ENCODE data around the gene PCDH9.

Gene PCDH9

DNA sequence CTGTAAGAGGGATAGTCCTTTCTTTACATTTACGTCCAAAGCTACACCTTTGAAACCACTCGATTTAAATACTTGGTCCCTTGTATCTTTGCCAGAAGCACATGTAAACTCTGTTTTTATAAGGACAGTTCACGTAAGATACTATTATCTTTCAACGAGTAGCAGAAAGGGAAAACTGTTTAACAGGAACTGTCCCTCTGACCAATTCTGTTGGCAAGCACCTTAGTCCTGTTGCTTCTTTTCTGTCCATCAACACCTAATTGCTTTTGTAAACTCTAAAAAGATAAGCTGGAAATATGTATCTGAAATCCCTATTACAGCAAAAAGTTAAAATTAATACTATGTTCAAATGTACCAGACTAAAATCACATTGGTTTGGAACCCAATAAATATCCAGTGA is 37.4 kb downstream of the PCDH9 start:
- 95% methylated on average over 4 of the region's 4 CpGs for WGBS
- Histone ChIP-seq H3K27ac (ENCODE audit: low read depth, low read length) (no peak overlapping the region), H3K9ac (ENCODE audit: low read depth, low read length) (no peak overlapping the region), H3K27me3 (ENCODE audit: insufficient read depth, low read length) (no peaks in the 10 kb centered on the region; the same call in 1 of the 2 replicates), H3K9me3 (ENCODE audit: insufficient read depth, low read depth, low read length) (no peaks in the 10 kb centered on the region), H3K36me3 (ENCODE audit: insufficient read depth, low read length) (no peaks in the 10 kb centered on the region), H3K4me3 (ENCODE audit: low read length) (no peak overlapping the region), H3K4me1 (ENCODE audit: insufficient read depth, low read length) (no peaks in the 10 kb centered on the region)

DNA sequence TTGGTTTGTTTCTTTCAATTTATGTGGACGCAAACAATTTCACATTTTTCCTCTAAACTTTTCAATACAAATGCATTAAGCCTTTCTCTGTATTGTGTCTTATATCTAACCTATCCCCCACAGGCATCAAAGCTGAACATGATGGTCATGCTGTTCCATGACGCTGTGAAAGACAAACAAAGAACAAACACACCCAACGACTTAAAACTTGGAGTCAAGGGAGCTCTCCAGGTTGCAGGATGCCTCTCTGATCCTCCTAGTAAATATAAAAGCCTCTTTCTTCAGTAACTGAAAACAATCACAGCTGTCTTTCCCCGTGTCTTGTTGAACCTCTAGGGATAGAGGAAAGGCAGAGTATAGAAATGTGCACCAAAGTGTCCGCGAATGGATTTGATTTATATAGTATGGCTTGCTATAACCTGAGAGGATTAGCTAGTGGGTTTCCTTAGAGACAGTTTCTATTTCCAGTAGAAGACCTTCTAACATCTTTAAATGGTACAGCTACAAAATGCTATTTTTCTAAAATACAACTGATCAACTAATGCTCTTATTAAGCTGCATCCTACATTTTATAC is 43.1 kb downstream of the PCDH9 start:
- Histone ChIP-seq H3K4me3 (ENCODE audit: low read length) (no peak overlapping the region), H3K4me1 (ENCODE audit: insufficient read depth, low read length) (peaks cover 6% of the 10 kb centered on the region), H3K27ac (ENCODE audit: low read depth, low read length) (no peak overlapping the region), H3K9ac (ENCODE audit: low read depth, low read length) (no peak overlapping the region), H3K36me3 (ENCODE audit: insufficient read depth, low read length) (no peaks in the 10 kb centered on the region), H3K27me3 (ENCODE audit: insufficient read depth, low read length) (no peaks in the 10 kb centered on the region; the same call in 1 of the 2 replicates), H3K9me3 (ENCODE audit: insufficient read depth, low read depth, low read length) (no peaks in the 10 kb centered on the region)
- WGBS, result 52% methylated on average over 6 of the region's 6 CpGs

DNA sequence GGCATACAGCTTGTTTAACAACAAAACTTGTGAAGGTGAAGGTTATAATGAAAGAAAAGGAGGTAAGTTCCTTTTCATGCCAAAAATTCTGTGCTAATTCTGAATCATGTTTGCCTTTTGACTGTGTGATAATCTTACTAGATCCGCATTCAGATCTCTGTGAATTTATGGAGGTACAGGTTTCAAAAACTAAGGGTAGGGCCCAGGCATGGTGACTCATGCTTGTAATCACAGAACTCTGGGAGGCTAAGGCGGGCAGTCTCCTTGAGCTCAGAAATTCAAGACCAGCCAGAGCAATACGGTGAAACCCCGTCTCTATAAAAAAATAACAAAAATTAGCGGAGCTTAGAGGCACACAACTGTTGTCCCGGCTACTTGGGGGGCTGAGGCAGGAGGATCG is 45.9 kb downstream of the PCDH9 start:
- H3K9ac ChIP-seq (ENCODE audit: low read depth, low read length), result no peak overlapping the region
- no peak overlapping the region for H3K27ac ChIP-seq (ENCODE audit: low read depth, low read length)
- H3K4me1 ChIP-seq (ENCODE audit: insufficient read depth, low read length), result peaks cover 6% of the 10 kb centered on the region
- H3K4me3 ChIP-seq (ENCODE audit: low read length), result no peak overlapping the region
- H3K27me3 ChIP-seq (ENCODE audit: insufficient read depth, low read length), result no peaks in the 10 kb centered on the region; the same call in 1 of the 2 replicates
- H3K9me3 ChIP-seq (ENCODE audit: insufficient read depth, low read depth, low read length), result no peaks in the 10 kb centered on the region
- 94% methylated on average over 7 of the region's 7 CpGs for WGBS
- no peaks in the 10 kb centered on the region for H3K36me3 ChIP-seq (ENCODE audit: insufficient read depth, low read length)

DNA sequence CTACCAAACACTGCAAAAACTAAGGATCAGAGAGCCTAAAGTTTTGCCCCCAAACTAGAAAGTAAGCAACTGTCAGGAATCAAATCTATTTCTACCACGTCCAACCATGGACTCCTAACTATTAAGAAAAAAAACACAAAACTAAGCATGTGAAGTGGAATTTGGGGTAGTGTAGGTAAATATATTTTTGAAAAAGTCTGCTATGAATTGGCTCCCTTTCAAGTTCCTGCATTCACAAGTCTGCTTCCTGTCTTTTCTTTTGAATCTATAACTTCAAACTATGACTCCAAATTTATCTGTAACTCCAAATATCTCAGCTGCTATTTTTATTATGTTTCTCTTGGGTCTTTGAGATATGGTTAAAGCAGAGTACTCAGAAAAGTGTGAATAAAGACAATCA is 47.0 kb downstream of the PCDH9 start:
- H3K4me1 ChIP-seq (ENCODE audit: insufficient read depth, low read length), result peaks cover 6% of the 10 kb centered on the region
- H3K36me3 ChIP-seq (ENCODE audit: insufficient read depth, low read length), result no peaks in the 10 kb centered on the region
- H3K9ac ChIP-seq (ENCODE audit: low read depth, low read length), result no peak overlapping the region
- no peak overlapping the region for H3K27ac ChIP-seq (ENCODE audit: low read depth, low read length)
- H3K27me3 ChIP-seq (ENCODE audit: insufficient read depth, low read length), result no peaks in the 10 kb centered on the region; the same call in 1 of the 2 replicates
- H3K9me3 ChIP-seq (ENCODE audit: insufficient read depth, low read depth, low read length), result no peaks in the 10 kb centered on the region
- WGBS, result 83% methylated on average over 1 of the region's 1 CpG
- no peak overlapping the region for H3K4me3 ChIP-seq (ENCODE audit: low read length)

DNA sequence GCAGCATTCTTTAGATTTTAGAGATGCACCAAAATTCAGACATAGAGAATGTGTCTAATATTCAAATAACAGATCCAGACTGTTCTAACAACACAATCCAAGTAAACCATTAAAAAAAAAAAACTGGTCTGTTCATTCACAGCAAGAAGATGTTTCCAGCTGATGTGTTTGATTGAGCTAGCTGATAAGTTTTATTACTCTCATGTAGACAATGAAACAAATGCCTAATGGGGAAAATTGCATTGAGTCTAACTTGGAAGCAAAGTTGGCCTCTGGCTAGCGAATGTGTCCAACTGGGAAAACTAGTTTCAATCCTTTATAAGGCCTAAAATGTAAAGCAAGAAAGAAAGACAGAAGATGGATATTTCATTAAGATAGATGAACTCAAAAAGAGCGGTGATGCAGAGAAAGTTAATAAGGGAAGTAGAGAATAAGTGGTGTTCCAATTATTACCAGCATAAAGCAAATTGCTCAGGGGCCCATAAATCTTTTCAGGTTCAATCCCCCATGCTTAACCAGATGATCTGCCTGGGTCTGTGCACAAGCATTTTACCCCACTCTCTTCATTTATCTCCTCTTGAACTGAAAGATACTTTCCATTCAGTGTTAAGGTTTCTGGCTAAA is 54.2 kb downstream of the PCDH9 start:
- Histone ChIP-seq H3K4me3 (ENCODE audit: low read length) (no peak overlapping the region), H3K27ac (ENCODE audit: low read depth, low read length) (no peak overlapping the region), H3K4me1 (ENCODE audit: insufficient read depth, low read length) (no peaks in the 10 kb centered on the region), H3K9me3 (ENCODE audit: insufficient read depth, low read depth, low read length) (no peaks in the 10 kb centered on the region), H3K36me3 (ENCODE audit: insufficient read depth, low read length) (no peaks in the 10 kb centered on the region), H3K27me3 (ENCODE audit: insufficient read depth, low read length) (no peaks in the 10 kb centered on the region), H3K9ac (ENCODE audit: low read depth, low read length) (no peak overlapping the region)
- WGBS, result 95% methylated on average over 2 of the region's 2 CpGs

DNA sequence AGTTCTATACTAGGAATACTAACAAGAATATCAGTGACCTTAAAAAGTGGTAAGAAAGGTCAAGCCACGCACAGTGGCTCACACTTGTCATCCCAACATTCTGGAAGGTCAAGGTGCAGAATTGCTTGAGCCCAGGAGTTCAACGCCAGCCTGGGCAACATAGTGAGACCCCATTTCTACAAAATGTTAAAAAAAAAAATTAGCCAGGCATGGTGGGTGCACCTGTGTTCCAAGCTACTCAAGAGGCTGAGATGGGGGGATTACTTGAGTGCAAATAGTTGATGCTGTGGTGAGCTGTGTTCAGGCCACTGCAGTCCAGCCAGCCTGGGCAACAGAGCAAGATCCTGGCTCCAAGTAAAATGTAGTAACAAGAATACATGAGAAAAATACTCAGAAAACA is 61.8 kb downstream of the PCDH9 start:
- Histone ChIP-seq H3K9ac (ENCODE audit: low read depth, low read length) (no peak overlapping the region), H3K9me3 (ENCODE audit: insufficient read depth, low read depth, low read length) (no peaks in the 10 kb centered on the region), H3K27me3 (ENCODE audit: insufficient read depth, low read length) (no peaks in the 10 kb centered on the region), H3K36me3 (ENCODE audit: insufficient read depth, low read length) (no peaks in the 10 kb centered on the region), H3K4me1 (ENCODE audit: insufficient read depth, low read length) (no peaks in the 10 kb centered on the region), H3K4me3 (ENCODE audit: low read length) (no peak overlapping the region), H3K27ac (ENCODE audit: low read depth, low read length) (no peak overlapping the region)
- WGBS, result 42% methylated on average over 2 of the region's 2 CpGs

DNA sequence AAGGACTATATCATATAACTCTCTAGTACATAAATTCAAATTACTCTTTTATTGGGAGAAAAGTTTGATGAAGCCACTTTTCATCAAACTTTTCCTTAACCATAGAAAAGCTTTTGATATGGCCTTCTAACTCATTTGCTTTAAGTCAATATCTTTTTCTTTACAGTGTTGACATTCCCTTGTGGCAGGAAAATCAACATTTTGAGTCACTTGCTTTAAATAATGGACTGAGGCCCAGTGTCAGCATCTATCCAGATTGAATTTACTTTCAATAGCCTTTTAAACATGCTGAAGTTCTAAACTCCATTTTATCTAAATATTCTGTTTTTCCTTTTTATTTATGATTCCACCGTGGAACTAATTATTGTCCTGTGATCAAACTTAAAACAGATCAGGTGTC is 62.7 kb downstream of the PCDH9 start:
- no peaks in the 10 kb centered on the region for H3K27me3 ChIP-seq (ENCODE audit: insufficient read depth, low read length)
- no peak overlapping the region for H3K9ac ChIP-seq (ENCODE audit: low read depth, low read length)
- no peak overlapping the region for H3K27ac ChIP-seq (ENCODE audit: low read depth, low read length)
- H3K9me3 ChIP-seq (ENCODE audit: insufficient read depth, low read depth, low read length), result no peaks in the 10 kb centered on the region
- WGBS, result 100% methylated on average over 1 of the region's 1 CpG
- no peaks in the 10 kb centered on the region for H3K4me1 ChIP-seq (ENCODE audit: insufficient read depth, low read length)
- no peaks in the 10 kb centered on the region for H3K36me3 ChIP-seq (ENCODE audit: insufficient read depth, low read length)
- H3K4me3 ChIP-seq (ENCODE audit: low read length), result no peak overlapping the region

DNA sequence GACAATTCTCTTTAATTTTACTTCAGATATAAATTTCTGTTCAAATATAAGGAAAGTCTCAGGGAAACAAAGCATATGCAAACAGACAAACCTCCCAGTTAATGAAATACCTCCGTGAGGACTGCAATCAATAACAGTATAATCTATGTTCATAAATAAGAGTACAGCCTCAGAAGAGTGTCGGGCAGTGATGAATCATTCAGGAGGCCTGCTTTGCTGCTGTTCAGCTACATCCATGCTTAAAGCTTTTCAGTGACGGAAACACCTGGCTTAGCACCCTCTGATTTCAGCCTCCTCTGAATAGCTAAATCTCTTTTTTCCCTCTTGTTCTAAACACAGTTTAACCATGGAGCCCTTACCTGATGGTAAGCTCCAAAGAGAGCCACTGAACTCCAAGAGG is 69.0 kb downstream of the PCDH9 start:
- Histone ChIP-seq H3K9me3 (ENCODE audit: insufficient read depth, low read depth, low read length) (no peaks in the 10 kb centered on the region), H3K27me3 (ENCODE audit: insufficient read depth, low read length) (no peaks in the 10 kb centered on the region), H3K4me1 (ENCODE audit: insufficient read depth, low read length) (no peaks in the 10 kb centered on the region), H3K9ac (ENCODE audit: low read depth, low read length) (no peak overlapping the region), H3K4me3 (ENCODE audit: low read length) (no peak overlapping the region), H3K36me3 (ENCODE audit: insufficient read depth, low read length) (no peaks in the 10 kb centered on the region), H3K27ac (ENCODE audit: low read depth, low read length) (no peak overlapping the region)
- 94% methylated on average over 3 of the region's 3 CpGs for WGBS

DNA sequence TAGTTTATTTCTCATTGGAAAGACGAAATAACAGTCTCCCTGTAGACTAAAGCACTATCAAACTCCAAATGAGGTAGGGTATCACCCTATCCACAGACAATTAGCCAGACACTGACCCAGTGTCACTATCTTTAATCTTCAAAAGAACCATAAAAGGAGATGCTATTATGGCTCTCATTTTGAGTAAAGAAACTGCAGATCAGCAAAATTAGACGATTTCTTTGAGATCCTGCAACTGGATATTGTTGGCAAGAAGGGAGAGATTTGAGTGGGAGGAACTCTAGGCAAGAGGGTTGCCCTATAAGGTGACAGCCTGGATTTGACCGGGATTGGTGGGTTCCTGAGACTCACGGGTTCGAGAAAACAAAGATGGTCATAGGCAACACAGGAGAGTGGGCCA is 71.2 kb downstream of the PCDH9 start:
- H3K27ac ChIP-seq (ENCODE audit: low read depth, low read length), result no peak overlapping the region
- no peaks in the 10 kb centered on the region for H3K36me3 ChIP-seq (ENCODE audit: insufficient read depth, low read length)
- no peaks in the 10 kb centered on the region for H3K4me1 ChIP-seq (ENCODE audit: insufficient read depth, low read length)
- no peak overlapping the region for H3K9ac ChIP-seq (ENCODE audit: low read depth, low read length)
- no peaks in the 10 kb centered on the region for H3K9me3 ChIP-seq (ENCODE audit: insufficient read depth, low read depth, low read length)
- no peaks in the 10 kb centered on the region for H3K27me3 ChIP-seq (ENCODE audit: insufficient read depth, low read length)
- H3K4me3 ChIP-seq (ENCODE audit: low read length), result no peak overlapping the region
- 95% methylated on average over 5 of the region's 5 CpGs for WGBS

DNA sequence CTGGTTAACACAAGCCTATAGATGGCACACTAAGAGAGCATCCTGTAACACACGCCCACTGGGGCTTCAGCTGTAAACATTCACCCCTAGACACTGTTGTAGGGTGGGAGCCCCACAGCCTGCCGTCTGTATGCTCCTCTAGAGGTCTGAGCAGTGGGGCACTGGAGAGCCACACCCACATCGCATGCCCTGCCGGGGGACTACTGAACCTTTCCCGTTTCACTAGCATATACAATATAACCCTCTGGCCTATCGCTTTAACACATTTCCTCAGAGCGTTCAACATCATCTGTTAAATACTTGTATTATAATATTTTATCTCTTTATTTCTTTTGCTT is 73.4 kb downstream of the PCDH9 start:
- Histone ChIP-seq H3K9ac (ENCODE audit: low read depth, low read length) (no peak overlapping the region), H3K4me1 (ENCODE audit: insufficient read depth, low read length) (no peaks in the 10 kb centered on the region), H3K27ac (ENCODE audit: low read depth, low read length) (no peak overlapping the region), H3K27me3 (ENCODE audit: insufficient read depth, low read length) (no peaks in the 10 kb centered on the region), H3K4me3 (ENCODE audit: low read length) (no peak overlapping the region), H3K9me3 (ENCODE audit: insufficient read depth, low read depth, low read length) (no peaks in the 10 kb centered on the region), H3K36me3 (ENCODE audit: insufficient read depth, low read length) (no peaks in the 10 kb centered on the region)
- WGBS, result 73% methylated on average over 5 of the region's 7 CpGs

DNA sequence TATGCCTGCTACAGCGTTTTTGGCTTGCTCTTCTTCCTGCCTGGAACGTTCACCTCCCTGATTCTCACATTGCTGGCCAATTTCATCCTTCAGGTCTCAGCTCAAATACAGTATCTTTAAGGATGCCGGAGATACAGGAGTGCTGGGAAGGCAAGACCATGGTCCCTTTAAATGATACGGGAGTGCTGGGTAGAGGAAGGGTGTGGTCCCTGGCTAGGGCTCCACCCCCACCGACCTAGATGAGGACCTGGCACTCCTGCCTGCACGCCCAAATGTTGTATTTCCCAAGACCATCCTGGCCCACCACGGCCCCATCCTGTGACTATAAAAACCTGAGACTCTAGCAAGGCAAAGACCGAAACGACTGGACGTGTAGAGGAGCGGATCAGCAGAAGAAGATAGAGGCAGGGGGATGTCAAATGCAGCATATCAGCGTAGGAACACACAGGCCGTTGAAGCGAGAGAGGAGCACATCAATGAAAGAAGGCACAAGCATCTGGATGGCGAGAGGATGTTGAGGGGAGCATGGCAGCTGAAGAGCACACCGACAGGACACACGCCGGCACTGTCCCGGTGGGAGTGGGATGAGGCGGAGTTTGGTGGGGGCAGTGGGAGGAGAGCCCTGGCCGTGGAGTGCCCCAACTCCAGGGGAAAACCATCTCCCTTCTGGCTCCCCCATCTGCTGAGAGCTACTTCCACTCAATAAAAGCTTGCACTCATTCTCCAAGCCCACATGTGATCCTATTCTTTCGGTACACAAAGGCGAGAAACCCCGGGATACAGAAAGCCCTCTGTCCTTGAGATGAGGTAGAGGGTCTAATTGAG is 74.0 kb downstream of the PCDH9 start:
- no peak overlapping the region for H3K9ac ChIP-seq (ENCODE audit: low read depth, low read length)
- no peaks in the 10 kb centered on the region for H3K36me3 ChIP-seq (ENCODE audit: insufficient read depth, low read length)
- no peaks in the 10 kb centered on the region for H3K4me1 ChIP-seq (ENCODE audit: insufficient read depth, low read length)
- no peak overlapping the region for H3K4me3 ChIP-seq (ENCODE audit: low read length)
- 92% methylated on average over 24 of the region's 24 CpGs for WGBS
- H3K27me3 ChIP-seq (ENCODE audit: insufficient read depth, low read length), result no peaks in the 10 kb centered on the region
- no peaks in the 10 kb centered on the region for H3K9me3 ChIP-seq (ENCODE audit: insufficient read depth, low read depth, low read length)
- no peak overlapping the region for H3K27ac ChIP-seq (ENCODE audit: low read depth, low read length)

All from HUES64 (cell line).